GM18951 (cell line): ENCODE measurements around the gene TRMT1.

ENCODE experiments used
- POLR2A ChIP-seq: IDR thresholded peaks from 4 replicates; pipeline ENCODE4 v1.6.1; 2011; ENCODE audit warnings: mild to moderate bottlenecking; ENCODE audit not compliant: insufficient read length, insufficient read depth; ENCODE audit errors: extremely low read depth
- in situ Hi-C: fragments of 300-500 bp; cut with MboI; formaldehyde crosslinking; loops from one replicate; pipeline ENCODE4 v1.12.0; 2022; ENCODE audit warnings: low sequenced_read_pairs, mixed read lengths, inconsistent platforms; ENCODE audit not compliant: unreplicated experiment

Gene TRMT1

DNA sequence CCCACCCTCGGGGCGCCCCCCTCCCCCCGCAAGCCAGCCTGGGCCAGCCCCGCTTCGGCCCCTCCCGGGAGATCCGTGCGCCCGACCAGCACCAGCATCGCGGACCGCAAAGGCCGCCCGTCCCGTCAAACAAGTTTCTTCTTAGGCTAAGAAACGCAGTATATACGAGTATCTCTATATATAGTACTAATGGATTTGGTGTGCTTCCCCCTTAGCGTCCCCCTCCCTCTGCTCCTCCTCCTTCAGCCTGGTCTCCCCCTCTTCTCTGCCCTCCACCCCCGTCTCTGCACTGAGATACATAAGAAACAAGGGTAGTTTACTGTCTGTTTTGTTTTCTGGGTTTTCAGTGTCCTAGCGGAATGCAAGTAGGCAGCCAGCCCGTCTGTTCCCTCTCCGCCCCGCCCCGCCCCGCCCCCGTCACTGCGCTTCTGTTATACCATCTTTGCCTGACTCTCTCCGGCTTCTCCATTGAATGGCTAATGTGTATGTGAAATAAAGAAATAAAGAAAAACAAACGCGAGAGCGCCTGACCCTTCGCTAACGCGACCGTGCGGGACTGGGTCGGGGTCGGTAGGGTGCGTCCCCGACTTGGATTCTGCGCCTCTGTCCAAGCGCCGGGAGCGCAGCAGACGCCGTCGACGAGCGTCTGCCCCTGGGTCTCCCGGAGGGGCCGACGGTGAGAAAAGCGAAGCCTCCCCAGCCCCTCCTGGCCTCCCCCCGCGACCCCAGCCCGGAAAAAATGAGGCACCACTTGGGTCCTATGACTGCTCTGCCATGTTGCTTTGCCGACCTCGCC is 18.1 kb downstream of the TRMT1 start:
- no peak for TF ChIP-seq POLR2A
- in situ Hi-C loops: no loop called here

DNA sequence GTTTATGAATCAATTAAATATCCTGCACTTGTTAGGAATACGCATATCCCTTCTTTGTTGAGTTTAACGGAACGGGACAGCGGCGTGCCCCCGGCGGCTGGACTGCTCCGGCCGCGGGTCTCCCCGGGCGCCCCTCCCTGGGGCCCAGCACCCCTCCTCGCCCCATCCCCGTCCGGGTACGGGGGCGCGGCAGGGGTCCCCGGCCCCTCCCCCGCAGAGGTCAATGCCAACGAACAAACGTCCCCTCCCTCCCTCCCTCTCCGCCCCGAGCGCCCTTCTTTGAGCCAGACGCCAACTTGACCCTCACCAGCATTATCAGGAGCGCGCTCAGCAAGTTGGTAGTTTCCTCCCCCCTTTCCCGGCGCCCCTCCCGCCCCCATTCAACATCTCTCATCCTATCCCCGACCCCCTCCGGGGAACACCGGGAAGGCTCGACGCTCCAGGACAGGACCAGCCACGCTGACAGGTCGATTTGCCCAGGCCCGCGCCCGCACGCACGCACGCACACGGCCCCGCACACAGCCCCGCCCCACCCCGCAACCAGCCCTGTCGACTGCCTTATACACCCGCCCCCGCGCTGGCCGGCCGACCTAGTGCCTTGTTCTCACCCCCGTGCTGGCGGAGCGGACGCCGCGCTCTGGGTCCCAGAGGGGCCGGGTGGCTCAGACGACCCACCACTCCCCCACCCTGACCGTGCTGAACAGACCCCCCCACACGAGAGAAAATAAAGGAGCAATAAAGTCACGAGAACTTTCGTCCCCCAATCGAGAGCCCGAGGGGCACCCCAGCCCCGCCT is 18.9 kb downstream of the TRMT1 start:
- in situ Hi-C loops: no loop called here
- no peak for TF ChIP-seq POLR2A

DNA sequence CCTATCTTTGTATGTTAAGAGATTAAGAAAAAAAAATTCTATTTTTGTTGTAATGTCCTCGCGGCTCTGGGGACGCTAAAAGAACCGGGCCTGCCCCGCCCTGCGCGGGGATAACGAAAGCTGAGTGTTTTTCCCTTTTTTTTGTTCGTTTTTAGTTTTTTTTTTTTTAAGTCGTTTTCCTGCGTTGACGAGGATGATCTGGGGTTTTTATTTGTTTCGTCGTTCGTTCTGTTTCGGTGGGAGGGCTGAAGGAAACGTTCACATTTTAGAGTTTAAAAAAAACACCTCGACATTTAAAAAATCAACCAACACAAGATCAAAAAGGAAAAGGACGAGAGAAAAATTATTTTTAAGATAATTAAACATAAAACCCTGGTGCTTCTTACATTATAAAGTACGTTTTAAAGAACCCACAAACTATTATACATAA is 19.5 kb downstream of the TRMT1 start:
- in situ Hi-C loops: no loop called here
- TF ChIP-seq POLR2A: no peak

GRCh38 chr19:13095934-13096927 is 20.3 kb downstream of the TRMT1 start:
- in situ Hi-C loops: no loop called here
- TF ChIP-seq POLR2A: no peak

- in situ Hi-C loops: no loop called here
Observed at GRCh38 chr19:13095393-13095784, 21.2 kb downstream of the TRMT1 start.

GRCh38 chr19:13094771-13095392 is 21.7 kb downstream of the TRMT1 start:
- in situ Hi-C loops: loop anchor here (5.0 kb wide), 1 partner anchor 118 kb away; no protein-coding TSS in a partner anchor
- no peak for TF ChIP-seq POLR2A

More at GRCh38 chr19:13095393-13095784, 21.2 kb downstream of the TRMT1 start:
- no peak for TF ChIP-seq POLR2A

DNA sequence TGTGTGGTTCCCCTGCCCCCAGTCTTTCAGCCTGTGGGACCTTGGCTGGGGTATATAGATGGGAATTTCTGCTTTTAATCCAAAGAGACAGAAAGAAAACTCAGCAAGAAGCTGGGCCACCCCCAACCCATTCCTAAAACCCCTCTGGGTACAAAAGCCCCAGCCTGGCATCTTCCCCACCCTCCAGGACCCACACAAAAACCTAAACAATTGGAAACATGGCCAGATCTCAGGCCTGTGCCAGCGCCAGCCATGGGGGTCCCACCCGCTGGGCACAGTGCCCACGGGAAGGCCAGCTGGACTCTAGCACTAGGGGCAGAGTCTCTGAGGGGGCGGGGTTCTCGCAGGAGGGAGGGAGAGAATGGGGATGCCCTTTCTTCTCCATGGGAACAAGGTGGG is 22.4 kb downstream of the TRMT1 start:
- in situ Hi-C loops: loop anchor here (5.0 kb wide), 1 partner anchor 117 kb away; no protein-coding TSS in a partner anchor
- TF ChIP-seq POLR2A: no peak

- in situ Hi-C loops: loop anchor here (5.0 kb wide), 1 partner anchor 116 kb away; no protein-coding TSS in a partner anchor
- no peak for TF ChIP-seq POLR2A
Observed at GRCh38 chr19:13093407-13094105, 23.0 kb downstream of the TRMT1 start.

GRCh38 chr19:13092606-13093235 is 23.8 kb downstream of the TRMT1 start:
- TF ChIP-seq POLR2A: no peak
- in situ Hi-C loops: loop anchor here (5.0 kb wide), 1 partner anchor 115 kb away; no protein-coding TSS in a partner anchor

- no peak for TF ChIP-seq POLR2A
- in situ Hi-C loops: loop anchor here (5.0 kb wide), 1 partner anchor 115 kb away; no protein-coding TSS in a partner anchor
Observed at GRCh38 chr19:13092158-13092543, 24.4 kb downstream of the TRMT1 start.
